Measurements from ENCODE around the gene SLC1A3. TPM values are rescaled to one million over a fixed set of nuclear protein-coding genes. Genes with fewer than 3 reads are reported as not detected.

SLC1A3 gene
- total RNA-seq, 2 donors from 2014 or later: 44.7 to 67.4 TPM

- ATAC-seq (ENCODE audit: insufficient number of reproducible peaks, low FRiP score, low read depth) (no peak), DNase-seq (ENCODE audit: low spot score) (no peak)
- Histone ChIP-seq H3K4me3 (no peak overlapping the region), H3K27ac (no peak overlapping the region), H3K27me3 (replicated peaks; ENCODE audit: insufficient read depth) (no peaks in the 10 kb centered on the region), H3K4me1 (ENCODE audit: control insufficient read depth in 1 of 2, low read depth in 2 of 2) (no peaks in the 10 kb centered on the region), H3K9me3 (no peaks in the 10 kb centered on the region), H3K36me3 (no peaks in the 10 kb centered on the region)
- no peak for TF ChIP-seq CTCF (IDR thresholded peaks at IDR 0.05)
These were observed 17.9 kb downstream of the SLC1A3 start for GRCh38 chr5:36624277-36624676.

- H3K27ac ChIP-seq: no peak overlapping the region
- H3K27me3 ChIP-seq (replicated peaks; ENCODE audit: insufficient read depth): no peaks in the 10 kb centered on the region
- ATAC-seq (ENCODE audit: insufficient number of reproducible peaks, low FRiP score, low read depth) (no peak), DNase-seq (ENCODE audit: low spot score) (no peak)
- H3K4me3 ChIP-seq: no peak overlapping the region
- no peaks in the 10 kb centered on the region for H3K4me1 ChIP-seq (ENCODE audit: control insufficient read depth in 1 of 2, low read depth in 2 of 2)
- H3K36me3 ChIP-seq: no peaks in the 10 kb centered on the region
- no peak for TF ChIP-seq CTCF (IDR thresholded peaks at IDR 0.05)
- no peaks in the 10 kb centered on the region for H3K9me3 ChIP-seq
These were observed 22.3 kb downstream of the SLC1A3 start for GRCh38 chr5:36628695-36629094.

DNA sequence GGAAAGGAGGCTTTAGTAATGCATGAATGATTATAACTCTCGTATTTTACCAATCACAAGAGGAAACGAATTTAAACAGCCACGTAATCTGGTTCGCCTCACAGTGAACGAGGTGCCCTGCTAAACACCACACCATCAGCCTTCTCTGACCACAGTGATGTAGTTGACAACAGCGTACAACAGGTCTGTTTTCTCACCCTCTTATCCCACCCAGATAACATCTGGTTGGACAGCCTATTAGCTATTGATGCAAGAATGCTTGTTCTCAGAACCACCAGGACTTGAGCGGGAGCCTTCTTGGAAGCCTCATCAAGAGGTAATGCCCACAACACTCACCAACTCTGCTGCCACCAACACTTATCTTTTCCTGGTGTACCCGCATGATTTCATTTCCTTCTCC, 23.3 kb downstream of the SLC1A3 start:
- Histone ChIP-seq H3K27ac (no peak overlapping the region), H3K36me3 (no peaks in the 10 kb centered on the region), H3K4me3 (no peak overlapping the region), H3K27me3 (replicated peaks; ENCODE audit: insufficient read depth) (no peaks in the 10 kb centered on the region), H3K9me3 (no peaks in the 10 kb centered on the region), H3K4me1 (ENCODE audit: control insufficient read depth in 1 of 2, low read depth in 2 of 2) (no peaks in the 10 kb centered on the region)
- DNase-seq (ENCODE audit: low spot score) (no peak), ATAC-seq (ENCODE audit: insufficient number of reproducible peaks, low FRiP score, low read depth) (no peak)
- no peak for TF ChIP-seq CTCF (IDR thresholded peaks at IDR 0.05)

GRCh38 chr5:36630201-36631145, 24.1 kb downstream of the SLC1A3 start:
- TF ChIP-seq CTCF (IDR thresholded peaks at IDR 0.05): no peak
- Histone ChIP-seq H3K27me3 (replicated peaks; ENCODE audit: insufficient read depth) (no peaks in the 10 kb centered on the region), H3K36me3 (no peaks in the 10 kb centered on the region), H3K9me3 (no peaks in the 10 kb centered on the region), H3K4me3 (no peak overlapping the region), H3K4me1 (ENCODE audit: control insufficient read depth in 1 of 2, low read depth in 2 of 2) (no peaks in the 10 kb centered on the region), H3K27ac (no peak overlapping the region)
- DNase-seq (ENCODE audit: low spot score) (no peak), ATAC-seq (ENCODE audit: insufficient number of reproducible peaks, low FRiP score, low read depth) (no peak)

DNA sequence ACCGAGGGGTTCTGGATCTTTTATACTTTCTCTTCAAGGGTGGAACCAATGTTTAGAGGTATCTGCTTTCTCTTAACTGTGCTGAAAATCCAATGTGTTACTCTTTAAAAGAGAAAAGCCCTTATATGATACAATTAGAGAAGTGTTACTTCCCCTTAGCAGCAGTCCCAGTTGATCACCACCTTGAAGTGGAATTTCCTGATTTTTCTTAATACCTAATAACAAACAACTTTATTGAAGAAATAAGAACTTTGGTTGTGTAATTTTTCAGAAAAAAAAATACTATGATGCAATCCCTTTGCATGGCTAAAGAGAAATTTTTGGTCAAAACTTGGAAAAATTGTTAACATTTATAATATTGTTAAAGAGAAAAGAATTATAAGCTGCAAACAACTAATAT, 24.7 kb downstream of the SLC1A3 start:
- Histone ChIP-seq H3K36me3 (no peaks in the 10 kb centered on the region), H3K27me3 (replicated peaks; ENCODE audit: insufficient read depth) (no peaks in the 10 kb centered on the region), H3K4me3 (no peak overlapping the region), H3K27ac (no peak overlapping the region), H3K4me1 (ENCODE audit: control insufficient read depth in 1 of 2, low read depth in 2 of 2) (no peaks in the 10 kb centered on the region), H3K9me3 (no peaks in the 10 kb centered on the region)
- DNase-seq (ENCODE audit: low spot score) (no peak), ATAC-seq (ENCODE audit: insufficient number of reproducible peaks, low FRiP score, low read depth) (no peak)
- no peak for TF ChIP-seq CTCF (IDR thresholded peaks at IDR 0.05)
